Astrocyte (in vitro differentiated cells and primary cell): ENCODE data around the gene PTPRN2. TPM values are rescaled to one million over a fixed set of nuclear protein-coding genes. Genes with fewer than 3 reads are reported as not detected.
"Not testable (repeated sequence)": the region's sequence is repeated elsewhere in the genome, so short reads cannot be mapped to it uniquely, and the experiment has no call there.

Source experiments
- DNase-seq: peaks from one replicate; pipeline ENCODE4 v3.0.0-alpha.2; 2010; ENCODE audit warnings: low read depth
- FAIRE-seq: peaks from 2 replicates; lab custom pipeline; 2011; peaks lifted over from hg19 to GRCh38; lab: Jason Lieb, UNC
- H2AFZ ChIP-seq: 2 replicates; pipeline ENCODE4 v1.6.0; 2012; ENCODE audit warnings: low read depth, low read length, inconsistent platforms
- H3K27ac ChIP-seq: 2 replicates; pipeline ENCODE4 v1.5.1; 2011; ENCODE audit warnings: low read depth, low read length, inconsistent platforms
- H3K27me3 ChIP-seq: 2 replicates; pipeline ENCODE4 v1.6.0; 2011; ENCODE audit warnings: low read length, inconsistent platforms; ENCODE audit not compliant: insufficient read depth
- H3K36me3 ChIP-seq: 2 replicates; pipeline ENCODE4 v1.5.1; 2011; ENCODE audit warnings: low read length, inconsistent platforms; ENCODE audit not compliant: insufficient read depth
- H3K4me1 ChIP-seq: 2 replicates; pipeline ENCODE4 v1.5.1; 2011; ENCODE audit warnings: low read length, inconsistent platforms; ENCODE audit not compliant: insufficient read depth
- H3K4me2 ChIP-seq: 2 replicates; pipeline ENCODE4 v1.6.0; 2012; ENCODE audit warnings: low read length, inconsistent platforms
- H3K4me3 ChIP-seq: 2 replicates; pipeline ENCODE4 v1.5.1; 2011; ENCODE audit warnings: low read depth, mild to moderate bottlenecking, low read length, inconsistent platforms; ENCODE audit not compliant: insufficient read depth
- H3K79me2 ChIP-seq: 2 replicates; pipeline ENCODE4 v1.6.0; 2012; ENCODE audit warnings: mild to moderate bottlenecking, low read length, inconsistent platforms; ENCODE audit not compliant: insufficient read depth
- H3K9ac ChIP-seq: 2 replicates; pipeline ENCODE4 v1.6.0; 2012; ENCODE audit warnings: mild to moderate bottlenecking, low read length, inconsistent platforms
- H3K9me3 ChIP-seq: 2 replicates; pipeline ENCODE4 v1.5.1; 2012; ENCODE audit warnings: low read depth, mild to moderate bottlenecking, low read length, inconsistent platforms; ENCODE audit not compliant: insufficient read depth
- H4K20me1 ChIP-seq: 2 replicates; pipeline ENCODE4 v1.6.0; 2012; ENCODE audit warnings: low read length, inconsistent platforms; ENCODE audit not compliant: insufficient read depth
- H3K27ac Mint-ChIP-seq: one replicate; pipeline ENCODE4 v1.8.0; 2021; ENCODE audit warnings: mild to moderate bottlenecking, mixed read lengths; ENCODE audit not compliant: unreplicated experiment
- H3K27me3 Mint-ChIP-seq: one replicate; pipeline ENCODE4 v1.8.0; 2021; ENCODE audit warnings: low read depth, mixed read lengths; ENCODE audit not compliant: unreplicated experiment
- H3K36me3 Mint-ChIP-seq: one replicate; pipeline ENCODE4 v1.8.0; 2021; ENCODE audit warnings: low read depth, mixed read lengths; ENCODE audit not compliant: unreplicated experiment
- H3K4me1 Mint-ChIP-seq: one replicate; pipeline ENCODE4 v1.8.0; 2021; ENCODE audit warnings: low read depth, mixed read lengths; ENCODE audit not compliant: unreplicated experiment
- H3K4me3 Mint-ChIP-seq: one replicate; pipeline ENCODE4 v1.8.0; 2021; ENCODE audit warnings: mild to moderate bottlenecking, moderate library complexity, mixed read lengths; ENCODE audit not compliant: unreplicated experiment
- H3K9me3 Mint-ChIP-seq: one replicate; pipeline ENCODE4 v1.8.0; 2021; ENCODE audit warnings: mild to moderate bottlenecking, mixed read lengths; ENCODE audit not compliant: unreplicated experiment
- EZH2 ChIP-seq: IDR thresholded peaks from 2 replicates; pipeline ENCODE4 v1.6.1; 2012; ENCODE audit warnings: mild to moderate bottlenecking, low read length, inconsistent platforms; ENCODE audit not compliant: insufficient read depth
- total RNA-seq: library from RNA; stranded (reverse); gene quantifications from 2 replicates; pipeline ENCODE4 v1.2.1, GENCODE V29; 2021
- TF ChIP-seq, protein P1 (sequence below): IDR thresholded peaks from 2 replicates; pipeline ENCODE4 v1.5.1; 2011; ENCODE audit warnings: low read depth, mild to moderate bottlenecking, inconsistent platforms, low read length, moderate library complexity; ENCODE audit not compliant: insufficient read depth

Gene PTPRN2
- total RNA-seq, 1 donor from 2014 or later = 0.09 TPM

DNA sequence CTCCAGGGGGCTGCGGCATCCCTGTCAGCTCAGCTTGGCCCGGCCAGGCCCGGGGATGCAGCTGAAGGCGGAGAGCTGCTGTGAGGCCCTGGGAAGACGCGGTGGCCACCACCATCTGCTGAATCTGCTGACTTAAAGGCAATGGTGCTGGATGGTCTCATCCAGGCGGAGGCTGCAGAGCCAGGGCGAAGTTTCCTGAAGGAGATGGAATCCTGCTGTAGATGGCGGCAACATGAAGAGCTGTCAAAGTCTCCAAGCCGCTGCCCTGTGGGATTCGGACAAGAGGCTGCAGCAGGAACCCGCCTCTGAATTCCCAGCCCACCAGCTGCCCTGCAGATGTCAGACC lies 200.1 kb downstream of the PTPRN2 start:
- H2AFZ ChIP-seq = no peak overlapping the region
- DNase-seq (no peak), FAIRE-seq (no peak)
- H3K9me3 ChIP-seq = no peaks in the 10 kb centered on the region
- no peak overlapping the region for H3K27ac ChIP-seq
- Mint-ChIP-seq H3K9me3 (peaks cover 4% of the 10 kb centered on the region), H3K4me1 (no peaks in the 10 kb centered on the region), H3K36me3 (no peaks in the 10 kb centered on the region), H3K4me3 (no peak overlapping the region), H3K27ac (no peak overlapping the region), H3K27me3 (peaks cover 7% of the 10 kb centered on the region)
- no peak overlapping the region for H3K4me3 ChIP-seq
- H3K27me3 ChIP-seq = no peaks in the 10 kb centered on the region
- no peaks in the 10 kb centered on the region for H3K36me3 ChIP-seq
- TF ChIP-seq, protein P1, sequence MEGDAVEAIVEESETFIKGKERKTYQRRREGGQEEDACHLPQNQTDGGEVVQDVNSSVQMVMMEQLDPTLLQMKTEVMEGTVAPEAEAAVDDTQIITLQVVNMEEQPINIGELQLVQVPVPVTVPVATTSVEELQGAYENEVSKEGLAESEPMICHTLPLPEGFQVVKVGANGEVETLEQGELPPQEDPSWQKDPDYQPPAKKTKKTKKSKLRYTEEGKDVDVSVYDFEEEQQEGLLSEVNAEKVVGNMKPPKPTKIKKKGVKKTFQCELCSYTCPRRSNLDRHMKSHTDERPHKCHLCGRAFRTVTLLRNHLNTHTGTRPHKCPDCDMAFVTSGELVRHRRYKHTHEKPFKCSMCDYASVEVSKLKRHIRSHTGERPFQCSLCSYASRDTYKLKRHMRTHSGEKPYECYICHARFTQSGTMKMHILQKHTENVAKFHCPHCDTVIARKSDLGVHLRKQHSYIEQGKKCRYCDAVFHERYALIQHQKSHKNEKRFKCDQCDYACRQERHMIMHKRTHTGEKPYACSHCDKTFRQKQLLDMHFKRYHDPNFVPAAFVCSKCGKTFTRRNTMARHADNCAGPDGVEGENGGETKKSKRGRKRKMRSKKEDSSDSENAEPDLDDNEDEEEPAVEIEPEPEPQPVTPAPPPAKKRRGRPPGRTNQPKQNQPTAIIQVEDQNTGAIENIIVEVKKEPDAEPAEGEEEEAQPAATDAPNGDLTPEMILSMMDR = no peak
- no peak for TF ChIP-seq EZH2
- no peaks in the 10 kb centered on the region for H3K79me2 ChIP-seq
- no peaks in the 10 kb centered on the region for H3K4me1 ChIP-seq
- H3K9ac ChIP-seq = no peak overlapping the region
- no peak overlapping the region for H3K4me2 ChIP-seq
- no peaks in the 10 kb centered on the region for H4K20me1 ChIP-seq

DNA sequence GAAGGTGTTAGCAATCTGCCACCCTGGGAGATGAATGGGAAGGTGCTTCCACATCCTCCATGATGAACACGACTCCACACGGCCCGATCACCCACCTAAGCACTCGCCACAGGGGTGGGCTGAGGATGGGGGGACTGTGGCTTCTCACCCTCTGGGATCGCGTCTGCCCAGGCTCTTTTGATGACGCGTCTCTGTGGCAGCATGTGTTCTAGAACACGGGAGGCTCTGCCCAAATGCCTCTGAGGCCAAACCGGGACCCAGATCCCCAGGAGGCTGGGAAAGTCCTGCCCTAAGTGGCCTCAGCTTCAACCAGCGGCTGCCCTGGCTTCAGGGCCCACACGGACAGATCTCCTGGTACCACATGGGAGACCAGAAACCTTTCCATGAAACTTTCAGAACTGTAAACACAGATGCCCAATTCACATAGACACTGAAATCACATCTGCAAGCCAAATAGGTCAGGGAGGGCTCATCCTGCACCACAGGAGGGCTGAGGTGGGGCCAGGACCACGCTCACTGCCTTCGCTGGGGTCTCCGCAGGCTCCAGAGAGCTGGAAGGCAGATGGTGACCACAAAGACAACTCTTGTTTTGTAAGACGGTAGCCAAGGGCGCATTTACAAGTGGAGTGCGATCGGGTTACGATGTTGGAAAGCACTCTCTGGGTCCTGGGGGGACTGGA lies 200.6 kb downstream of the PTPRN2 start:
- H3K4me1 ChIP-seq = no peaks in the 10 kb centered on the region
- no peaks in the 10 kb centered on the region for H3K79me2 ChIP-seq
- no peak overlapping the region for H3K4me3 ChIP-seq
- H3K4me2 ChIP-seq = no peak overlapping the region
- no peak overlapping the region for H3K27ac Mint-ChIP-seq
- H3K27me3 ChIP-seq = no peaks in the 10 kb centered on the region
- H2AFZ ChIP-seq = no peak overlapping the region
- peaks cover 8% of the 10 kb centered on the region for H3K9me3 Mint-ChIP-seq
- H3K4me3 Mint-ChIP-seq = no peak overlapping the region
- no peak for DNase-seq
- no peak for FAIRE-seq
- no peaks in the 10 kb centered on the region for H3K36me3 ChIP-seq
- H4K20me1 ChIP-seq = no peaks in the 10 kb centered on the region
- no peaks in the 10 kb centered on the region for H3K36me3 Mint-ChIP-seq
- H3K9me3 ChIP-seq = no peaks in the 10 kb centered on the region
- H3K27ac ChIP-seq = no peak overlapping the region
- no peak for TF ChIP-seq EZH2
- TF ChIP-seq, protein P1 = no peak
- no peaks in the 10 kb centered on the region for H3K4me1 Mint-ChIP-seq
- no peak overlapping the region for H3K9ac ChIP-seq
- H3K27me3 Mint-ChIP-seq = peaks cover 7% of the 10 kb centered on the region

DNA sequence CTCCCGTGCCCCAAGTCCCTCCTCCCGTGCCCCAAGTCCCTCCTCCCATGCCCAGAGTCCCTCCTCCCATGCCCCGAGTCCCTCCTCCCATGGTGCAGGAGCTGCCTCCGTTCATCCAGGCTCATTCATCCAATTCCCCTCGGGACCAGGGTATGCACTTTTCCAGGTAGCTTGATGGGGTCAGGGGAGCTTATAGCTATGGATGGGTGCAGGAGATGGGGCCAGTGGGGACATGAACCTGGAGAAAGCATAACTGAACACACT lies 201.3 kb downstream of the PTPRN2 start:
- Histone ChIP-seq H3K79me2 (no peaks in the 10 kb centered on the region), H3K9me3 (no peaks in the 10 kb centered on the region), H2AFZ (no peak overlapping the region), H3K4me1 (no peaks in the 10 kb centered on the region), H3K27me3 (no peaks in the 10 kb centered on the region), H3K27ac (no peak overlapping the region), H3K4me3 (no peak overlapping the region), H3K9ac (no peak overlapping the region), H3K4me2 (no peak overlapping the region), H4K20me1 (no peaks in the 10 kb centered on the region), H3K36me3 (no peaks in the 10 kb centered on the region)
- TF ChIP-seq, protein P1 = no peak
- no peak for TF ChIP-seq EZH2
- DNase-seq (no peak), FAIRE-seq (no peak)
- H3K9me3 Mint-ChIP-seq = peaks cover 9% of the 10 kb centered on the region
- no peak overlapping the region for H3K27ac Mint-ChIP-seq
- no peaks in the 10 kb centered on the region for H3K4me1 Mint-ChIP-seq
- no peak overlapping the region for H3K4me3 Mint-ChIP-seq
- H3K36me3 Mint-ChIP-seq = no peaks in the 10 kb centered on the region
- peaks cover 7% of the 10 kb centered on the region for H3K27me3 Mint-ChIP-seq

DNA sequence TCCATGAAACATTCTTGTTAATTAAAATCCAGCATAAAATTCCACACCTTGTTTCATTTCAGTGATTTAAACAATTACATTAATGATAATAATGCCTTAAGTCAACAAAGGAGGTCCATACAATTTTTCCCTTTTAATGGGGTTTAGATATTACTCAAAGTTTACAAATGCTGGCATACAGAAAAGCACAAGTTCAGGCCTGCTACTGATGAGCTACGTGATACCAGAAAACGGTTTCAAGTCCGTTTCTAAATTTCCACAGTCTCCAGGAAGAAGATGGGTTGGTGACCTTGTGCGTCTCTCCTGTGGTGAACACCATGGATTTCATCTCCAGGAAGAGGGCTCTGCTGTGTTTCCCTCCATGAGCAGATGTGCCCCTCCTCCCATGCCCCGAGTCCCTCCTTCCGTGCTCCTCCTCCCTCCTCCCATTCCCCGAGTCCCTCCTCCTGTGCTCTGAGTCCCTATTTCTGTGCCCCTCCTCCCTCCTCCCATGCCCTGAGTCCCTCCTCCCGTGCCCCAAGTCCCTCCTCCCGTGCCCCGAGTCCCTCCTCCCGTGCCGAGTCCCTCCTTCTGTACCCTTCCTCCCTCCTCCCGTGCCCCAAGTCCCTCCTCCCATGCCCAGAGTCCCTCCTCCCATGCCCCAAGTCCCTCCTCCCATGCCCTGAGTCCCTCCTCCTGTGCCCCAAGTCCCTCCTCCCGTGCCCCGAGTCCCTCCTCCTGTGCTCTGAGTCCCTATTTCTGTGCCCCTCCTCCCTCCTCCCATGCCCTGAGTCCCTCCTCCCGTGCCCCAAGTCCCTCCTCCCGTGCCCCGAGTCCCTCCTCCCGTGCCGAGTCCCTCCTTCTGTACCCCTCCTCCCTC lies 201.9 kb downstream of the PTPRN2 start:
- H3K9me3 Mint-ChIP-seq = peaks cover 12% of the 10 kb centered on the region
- H3K9ac ChIP-seq, H3K27me3 Mint-ChIP-seq, H3K79me2 ChIP-seq, H3K4me3 ChIP-seq, H3K36me3 ChIP-seq, H3K4me3 Mint-ChIP-seq, DNase-seq, H3K27ac Mint-ChIP-seq, H3K4me1 ChIP-seq, H4K20me1 ChIP-seq, H3K4me1 Mint-ChIP-seq, H3K36me3 Mint-ChIP-seq, H3K27ac ChIP-seq, H3K4me2 ChIP-seq, H3K27me3 ChIP-seq, FAIRE-seq, H3K9me3 ChIP-seq, H2AFZ ChIP-seq: not testable (repeated sequence)
